Vagina (tissue), 2 donors: ENCODE measurements around the gene SLC26A6.

Experiments
- CTCF ChIP-seq, 3 experiments: fragments of 450-650 bp in 2 of 3; fragments of 200-600 bp in 1 of 3; sonication (generic) in 1 of 3; IDR thresholded peaks; one replicate each; pipeline ENCODE4 v1.5.1; 2017 to 2019; ENCODE audit warnings: antibody characterized with exemption in 3 of 3, mild to moderate bottlenecking in 2 of 3, moderate library complexity in 2 of 3
- POLR2A ChIP-seq, 2 donors: fragments of 450-650 bp; IDR thresholded peaks; one replicate each; pipeline ENCODE4 v1.6.1; 2017; ENCODE audit warnings: antibody characterized with exemption in 2 of 2, mild to moderate bottlenecking in 2 of 2, moderate library complexity in 2 of 2

GRCh38 chr3:48681974-48682610 is 46.8 kb upstream of the SLC26A6 start:
- TF ChIP-seq CTCF (IDR thresholded peaks at IDR 0.05) (no peak), POLR2A (IDR thresholded peaks at IDR 0.05) (no peak)
